Measurements from ENCODE around the gene CCR9.

CCR9 gene

DNA sequence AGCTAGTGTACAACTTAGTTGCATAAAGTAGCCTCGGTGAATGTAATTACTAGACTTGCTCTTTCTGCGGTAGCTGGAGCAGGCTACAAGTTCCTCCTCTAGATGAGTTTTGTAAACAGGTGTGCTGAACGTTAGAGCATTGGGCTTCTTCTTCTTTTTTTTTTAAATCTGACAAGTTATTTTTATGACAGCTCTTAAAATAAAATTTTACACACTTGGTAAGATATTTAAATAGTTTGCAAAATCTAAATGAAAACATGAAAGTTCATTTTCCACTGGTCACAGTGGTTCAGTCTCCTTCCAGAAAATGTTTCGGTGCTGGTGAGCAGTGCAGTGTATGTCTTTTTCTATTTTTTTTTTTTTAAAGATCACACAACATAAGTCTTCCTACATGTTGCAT lies 3.0 kb downstream of the CCR9 start:
- Histone ChIP-seq H3K27me3 (ENCODE audit: control insufficient read depth, insufficient read depth, low read length) (peaks cover 7% of the 10 kb centered on the region; the same call in 1 of the 2 replicates), H3K4me1 (ENCODE audit: control insufficient read depth, insufficient read depth, low read length) (peaks cover 3% of the 10 kb centered on the region; the same call in 1 of the 2 replicates), H3K36me3 (ENCODE audit: control insufficient read depth, insufficient read depth, low read length) (no peaks in the 10 kb centered on the region), H3K4me3 (ENCODE audit: low read depth, low read length) (no peak overlapping the region), H3K27ac (ENCODE audit: low read depth, low read length) (no peak overlapping the region), H3K9ac (ENCODE audit: low read length) (no peak overlapping the region), H3K9me3 (ENCODE audit: control insufficient read depth, insufficient read depth, low read depth, low read length) (0 out of 2 replicates have a peak, but pooled peaks cover 3% of the 10 kb centered on the region)

DNA sequence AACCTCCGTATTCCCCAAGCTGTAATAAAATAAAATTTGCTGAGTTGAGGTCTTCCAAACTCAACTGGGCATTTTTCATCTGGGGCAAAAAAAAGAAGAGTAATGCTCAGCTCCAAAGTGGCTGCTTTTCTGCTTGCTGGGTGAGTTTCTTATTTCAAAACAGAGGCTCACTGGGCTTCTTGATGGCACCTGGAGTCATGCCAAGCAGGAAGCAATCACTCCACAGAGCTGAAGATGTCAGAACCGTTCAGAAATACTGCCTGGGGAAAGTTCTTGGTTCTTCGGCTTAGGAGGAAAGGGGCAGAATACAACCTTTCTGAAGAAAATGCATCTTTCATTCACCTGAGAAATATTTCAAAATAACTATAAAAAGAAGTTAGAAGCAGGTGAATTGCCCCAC lies 4.1 kb downstream of the CCR9 start:
- Histone ChIP-seq H3K36me3 (ENCODE audit: control insufficient read depth, insufficient read depth, low read length) (no peaks in the 10 kb centered on the region), H3K4me3 (ENCODE audit: low read depth, low read length) (no peak overlapping the region), H3K9ac (ENCODE audit: low read length) (no peak overlapping the region)

DNA sequence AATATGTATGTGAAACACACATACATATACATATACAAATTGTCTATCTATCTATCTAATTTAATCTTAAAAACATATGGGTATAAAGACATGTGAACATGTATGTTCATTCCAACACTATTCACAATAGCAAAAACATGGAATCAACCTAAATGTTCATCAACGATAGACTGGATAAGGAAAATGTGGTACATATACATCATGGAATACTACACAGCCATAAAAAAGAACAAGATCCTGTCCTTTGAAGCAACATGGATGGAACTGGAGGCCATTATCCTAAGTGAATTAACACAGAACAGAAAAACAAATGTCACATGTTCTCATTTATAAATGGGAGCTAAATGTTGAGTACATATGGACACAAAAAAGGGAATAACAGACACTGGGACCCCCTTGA lies 5.8 kb downstream of the CCR9 start:
- H3K9ac ChIP-seq (ENCODE audit: low read length) = no peak overlapping the region
- no peak overlapping the region for H3K27ac ChIP-seq (ENCODE audit: low read depth, low read length)
- H3K36me3 ChIP-seq (ENCODE audit: control insufficient read depth, insufficient read depth, low read length) = no peaks in the 10 kb centered on the region
- H3K4me3 ChIP-seq (ENCODE audit: low read depth, low read length) = no peak overlapping the region
- 0 out of 2 replicates have a peak, but pooled peaks cover 3% of the 10 kb centered on the region for H3K9me3 ChIP-seq (ENCODE audit: control insufficient read depth, insufficient read depth, low read depth, low read length)
- H3K4me1 ChIP-seq (ENCODE audit: control insufficient read depth, insufficient read depth, low read length) = no peaks in the 10 kb centered on the region; the same call in 1 of the 2 replicates
- no peaks in the 10 kb centered on the region for H3K27me3 ChIP-seq (ENCODE audit: control insufficient read depth, insufficient read depth, low read length)

More for the DNA sequence above, 4.1 kb downstream of the CCR9 start:
- no peaks in the 10 kb centered on the region for H3K27me3 ChIP-seq (ENCODE audit: control insufficient read depth, insufficient read depth, low read length)
- 0 out of 2 replicates have a peak, but pooled peaks cover 3% of the 10 kb centered on the region for H3K9me3 ChIP-seq (ENCODE audit: control insufficient read depth, insufficient read depth, low read depth, low read length)
- H3K27ac ChIP-seq (ENCODE audit: low read depth, low read length) = no peak overlapping the region
- peaks cover 3% of the 10 kb centered on the region for H3K4me1 ChIP-seq (ENCODE audit: control insufficient read depth, insufficient read depth, low read length)

DNA sequence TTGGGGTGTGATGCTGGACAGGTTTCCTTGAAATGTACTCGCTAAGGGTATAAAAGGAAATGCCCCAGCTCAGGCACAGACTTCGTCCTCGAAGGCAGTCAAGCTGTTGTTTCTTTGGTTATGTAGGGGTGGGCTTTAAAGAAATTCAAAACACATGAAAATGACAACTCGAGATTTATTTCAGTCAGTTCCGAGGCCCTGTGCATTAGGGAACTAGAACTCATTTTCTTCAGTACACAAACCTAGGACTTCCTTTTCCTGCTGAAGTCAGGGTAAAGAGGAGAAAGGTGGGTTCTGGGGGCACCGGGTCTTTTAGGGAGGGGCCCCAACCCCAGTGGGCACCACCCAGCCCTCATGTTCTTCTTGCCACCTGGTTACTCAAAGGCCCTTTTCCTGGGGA lies 7.7 kb downstream of the CCR9 start:
- Histone ChIP-seq H3K27ac (ENCODE audit: low read depth, low read length) (no peak overlapping the region), H3K27me3 (ENCODE audit: control insufficient read depth, insufficient read depth, low read length) (no peaks in the 10 kb centered on the region), H3K4me1 (ENCODE audit: control insufficient read depth, insufficient read depth, low read length) (no peaks in the 10 kb centered on the region; the same call in 1 of the 2 replicates), H3K9me3 (ENCODE audit: control insufficient read depth, insufficient read depth, low read depth, low read length) (0 out of 2 replicates have a peak, but pooled peaks cover 3% of the 10 kb centered on the region), H3K4me3 (ENCODE audit: low read depth, low read length) (no peak overlapping the region), H3K9ac (ENCODE audit: low read length) (no peak overlapping the region), H3K36me3 (ENCODE audit: control insufficient read depth, insufficient read depth, low read length) (no peaks in the 10 kb centered on the region)

- H3K27me3 ChIP-seq (ENCODE audit: control insufficient read depth, insufficient read depth, low read length) = no peaks in the 10 kb centered on the region
- H3K4me1 ChIP-seq (ENCODE audit: control insufficient read depth, insufficient read depth, low read length) = no peaks in the 10 kb centered on the region; the same call in 1 of the 2 replicates
- H3K36me3 ChIP-seq (ENCODE audit: control insufficient read depth, insufficient read depth, low read length) = no peaks in the 10 kb centered on the region
- H3K4me3 ChIP-seq (ENCODE audit: low read depth, low read length) = no peak overlapping the region
- H3K9me3 ChIP-seq (ENCODE audit: control insufficient read depth, insufficient read depth, low read depth, low read length) = 0 out of 2 replicates have a peak, but pooled peaks cover 3% of the 10 kb centered on the region
- H3K27ac ChIP-seq (ENCODE audit: low read depth, low read length) = no peak overlapping the region
- H3K9ac ChIP-seq (ENCODE audit: low read length) = no peak overlapping the region
Measured at GRCh38 chr3:45895686-45896468, 9.5 kb downstream of the CCR9 start.

DNA sequence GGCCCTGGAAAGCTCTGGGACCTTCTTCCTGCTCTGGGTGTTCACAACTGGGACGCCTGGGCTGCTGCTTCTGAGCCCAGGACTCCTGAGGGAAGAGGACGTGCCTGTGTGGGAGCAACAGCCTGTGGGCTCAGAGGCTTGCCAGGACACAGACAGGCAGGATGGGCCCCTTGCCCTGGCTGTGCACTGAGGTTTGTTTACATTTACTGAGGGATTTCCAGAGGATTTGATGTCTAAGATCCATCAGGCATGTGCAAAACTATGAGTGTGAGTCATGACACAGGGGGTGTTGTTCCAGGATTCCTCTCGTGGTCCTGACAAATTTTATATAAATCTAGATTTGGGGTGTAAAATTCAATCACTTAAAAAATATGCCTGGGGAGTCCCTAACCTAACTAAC lies 10.6 kb downstream of the CCR9 start:
- Histone ChIP-seq H3K27ac (ENCODE audit: low read depth, low read length) (no peak overlapping the region), H3K9ac (ENCODE audit: low read length) (no peak overlapping the region), H3K4me3 (ENCODE audit: low read depth, low read length) (no peak overlapping the region), H3K4me1 (ENCODE audit: control insufficient read depth, insufficient read depth, low read length) (no peaks in the 10 kb centered on the region; the same call in 1 of the 2 replicates), H3K36me3 (ENCODE audit: control insufficient read depth, insufficient read depth, low read length) (no peaks in the 10 kb centered on the region), H3K27me3 (ENCODE audit: control insufficient read depth, insufficient read depth, low read length) (no peaks in the 10 kb centered on the region), H3K9me3 (ENCODE audit: control insufficient read depth, insufficient read depth, low read depth, low read length) (0 out of 2 replicates have a peak, but pooled peaks cover 3% of the 10 kb centered on the region)

DNA sequence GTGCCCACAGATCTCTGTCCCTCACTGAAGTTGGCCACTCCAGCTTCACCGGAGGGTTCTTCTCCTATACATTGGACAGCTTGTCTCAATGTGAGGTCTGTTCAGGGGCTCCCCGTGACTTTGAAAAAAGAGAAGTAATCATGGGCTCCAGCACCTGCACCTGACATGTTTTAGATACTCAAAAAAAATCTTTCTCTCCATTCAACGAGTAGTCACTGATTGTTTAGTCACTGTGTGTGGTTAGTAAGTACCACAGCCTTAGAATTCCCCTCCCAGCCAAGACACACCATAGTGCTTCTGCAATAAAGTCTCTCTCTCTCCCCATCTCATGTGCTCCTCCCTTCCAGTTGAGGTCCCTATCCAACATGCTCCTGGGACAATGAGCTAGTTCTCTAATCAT lies 18.6 kb downstream of the CCR9 start:
- H3K4me1 ChIP-seq (ENCODE audit: control insufficient read depth, insufficient read depth, low read length) = no peaks in the 10 kb centered on the region

GRCh38 chr3:45905755-45906154 lies 19.4 kb downstream of the CCR9 start:
- H3K27me3 ChIP-seq (ENCODE audit: control insufficient read depth, insufficient read depth, low read length) = no peaks in the 10 kb centered on the region
- H3K9ac ChIP-seq (ENCODE audit: low read length) = no peak overlapping the region
- H3K4me1 ChIP-seq (ENCODE audit: control insufficient read depth, insufficient read depth, low read length) = no peaks in the 10 kb centered on the region
- no peak overlapping the region for H3K4me3 ChIP-seq (ENCODE audit: low read depth, low read length)
- H3K27ac ChIP-seq (ENCODE audit: low read depth, low read length) = no peak overlapping the region
- H3K9me3 ChIP-seq (ENCODE audit: control insufficient read depth, insufficient read depth, low read depth, low read length) = no peaks in the 10 kb centered on the region
- H3K36me3 ChIP-seq (ENCODE audit: control insufficient read depth, insufficient read depth, low read length) = no peaks in the 10 kb centered on the region

More for the DNA sequence above, 18.6 kb downstream of the CCR9 start:
- H3K9me3 ChIP-seq (ENCODE audit: control insufficient read depth, insufficient read depth, low read depth, low read length) = no peaks in the 10 kb centered on the region
- no peak overlapping the region for H3K4me3 ChIP-seq (ENCODE audit: low read depth, low read length)
- no peak overlapping the region for H3K27ac ChIP-seq (ENCODE audit: low read depth, low read length)
- H3K36me3 ChIP-seq (ENCODE audit: control insufficient read depth, insufficient read depth, low read length) = no peaks in the 10 kb centered on the region
- H3K9ac ChIP-seq (ENCODE audit: low read length) = no peak overlapping the region
- H3K27me3 ChIP-seq (ENCODE audit: control insufficient read depth, insufficient read depth, low read length) = no peaks in the 10 kb centered on the region

- Histone ChIP-seq H3K36me3 (ENCODE audit: control insufficient read depth, insufficient read depth, low read length) (no peaks in the 10 kb centered on the region), H3K9me3 (ENCODE audit: control insufficient read depth, insufficient read depth, low read depth, low read length) (no peaks in the 10 kb centered on the region), H3K27me3 (ENCODE audit: control insufficient read depth, insufficient read depth, low read length) (no peaks in the 10 kb centered on the region), H3K4me3 (ENCODE audit: low read depth, low read length) (no peak overlapping the region), H3K9ac (ENCODE audit: low read length) (no peak overlapping the region), H3K4me1 (ENCODE audit: control insufficient read depth, insufficient read depth, low read length) (no peaks in the 10 kb centered on the region), H3K27ac (ENCODE audit: low read depth, low read length) (no peak overlapping the region)
Measured at GRCh38 chr3:45906681-45907407, 20.5 kb downstream of the CCR9 start.

DNA sequence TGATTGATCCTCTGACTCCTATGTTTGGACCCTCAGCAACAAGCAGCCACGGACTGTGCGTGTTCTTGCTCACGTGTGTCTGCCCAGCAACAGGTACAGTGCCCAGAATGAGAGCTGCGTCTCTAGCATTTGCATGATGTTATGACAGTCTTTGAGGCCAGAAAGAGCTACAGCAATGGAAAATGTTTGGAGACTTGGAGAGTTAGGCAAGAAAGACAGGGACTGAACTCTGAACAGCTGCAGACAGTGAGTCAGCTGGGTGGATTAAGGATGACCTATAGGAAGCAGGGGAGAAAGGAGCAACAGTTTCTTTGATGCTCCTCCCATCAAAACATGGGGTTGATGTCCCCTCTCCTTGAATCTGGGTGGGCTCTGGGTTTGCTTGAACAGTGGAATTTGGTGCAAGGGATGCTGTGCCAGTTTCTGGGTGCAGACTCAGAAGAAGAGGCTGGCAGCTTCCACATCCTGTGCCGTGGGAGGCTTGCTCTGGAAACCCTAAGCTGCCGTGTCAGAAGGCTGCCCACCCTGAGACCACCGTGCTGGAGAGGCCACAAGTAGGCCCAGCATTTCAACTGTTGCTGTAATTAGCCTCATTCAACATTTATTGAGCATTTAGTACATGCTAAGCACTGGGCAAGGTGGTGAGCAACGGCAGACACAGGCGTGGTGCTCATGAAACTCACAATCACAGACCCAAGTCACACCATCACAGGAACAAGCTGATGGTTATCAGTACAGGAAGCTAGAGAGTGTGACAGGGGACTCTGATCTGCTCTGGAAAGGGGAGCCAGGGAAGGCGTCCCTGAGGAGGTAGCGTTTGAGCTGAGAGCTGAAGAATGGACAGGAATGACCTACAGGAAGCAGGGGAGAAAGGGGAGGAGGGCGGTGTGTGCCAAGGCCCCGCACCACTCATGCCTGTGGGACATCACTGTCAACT lies 21.7 kb downstream of the CCR9 start:
- Histone ChIP-seq H3K27ac (ENCODE audit: low read depth, low read length) (no peak overlapping the region), H3K4me3 (ENCODE audit: low read depth, low read length) (no peak overlapping the region), H3K27me3 (ENCODE audit: control insufficient read depth, insufficient read depth, low read length) (0 out of 2 replicates have a peak, but pooled peaks cover 6% of the 10 kb centered on the region), H3K36me3 (ENCODE audit: control insufficient read depth, insufficient read depth, low read length) (no peaks in the 10 kb centered on the region), H3K4me1 (ENCODE audit: control insufficient read depth, insufficient read depth, low read length) (no peaks in the 10 kb centered on the region), H3K9ac (ENCODE audit: low read length) (no peak overlapping the region), H3K9me3 (ENCODE audit: control insufficient read depth, insufficient read depth, low read depth, low read length) (no peaks in the 10 kb centered on the region)

Data from HUES6 (cell line).